ENCODE measurements around the gene ZNF774. TPM values are rescaled to one million over a fixed set of nuclear protein-coding genes. Genes with fewer than 3 reads are reported as not detected.

Gene ZNF774
- total and polyA plus RNA-seq, 10 of the 15 experiments (the other 5 are each of a cell fraction or from before 2014, with no cell fraction given), result 0.35 to 2.5 (median 1.7) TPM

DNA sequence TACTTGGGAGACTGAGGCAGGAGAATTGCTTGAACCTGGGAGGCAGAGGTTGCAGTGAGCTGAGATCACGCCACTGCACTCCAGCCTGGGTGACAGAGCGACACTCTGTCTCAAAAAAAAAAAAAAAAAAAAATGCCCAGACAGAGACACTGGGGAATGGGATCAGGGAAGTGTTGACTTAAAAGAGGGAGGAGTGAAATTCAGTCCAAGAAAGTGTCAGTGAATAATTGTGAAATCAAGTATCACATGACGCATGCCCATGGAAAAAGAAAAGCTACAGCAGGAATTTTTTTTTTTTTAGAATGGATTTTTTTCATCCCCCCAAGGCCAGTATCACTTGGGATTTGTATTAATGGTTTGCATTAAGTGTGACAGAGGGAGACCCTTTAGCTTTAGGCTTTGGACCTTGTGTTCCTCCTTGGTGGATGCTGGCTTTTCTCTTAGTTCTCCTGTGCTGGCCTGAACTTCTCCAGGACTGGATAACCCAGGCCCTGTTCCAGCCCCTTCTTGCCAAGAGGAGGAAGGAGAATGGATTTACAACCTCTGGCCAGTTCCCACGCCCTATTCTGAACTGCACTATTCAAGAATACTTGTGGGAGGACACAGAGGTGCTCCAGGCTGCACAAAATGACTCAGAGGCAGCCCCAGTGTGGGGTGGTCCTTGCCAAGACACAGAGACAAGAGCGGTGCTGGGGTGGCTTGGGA, 36.7 kb upstream of the ZNF774 start:
- TF ChIP-seq POLR2AphosphoS5 (IDR thresholded peaks at IDR 0.05; ENCODE audit: low read length), result no peak
- no peak for TF ChIP-seq TARDBP (IDR thresholded peaks at IDR 0.05; ENCODE audit: borderline replicate concordance)
- no peak for TF ChIP-seq CHD4 (IDR thresholded peaks at IDR 0.05)
- TF ChIP-seq SIX5 (IDR thresholded peaks at IDR 0.05; ENCODE audit: low read depth, low read length, severe bottlenecking), result no peak
- TF ChIP-seq, protein P1, sequence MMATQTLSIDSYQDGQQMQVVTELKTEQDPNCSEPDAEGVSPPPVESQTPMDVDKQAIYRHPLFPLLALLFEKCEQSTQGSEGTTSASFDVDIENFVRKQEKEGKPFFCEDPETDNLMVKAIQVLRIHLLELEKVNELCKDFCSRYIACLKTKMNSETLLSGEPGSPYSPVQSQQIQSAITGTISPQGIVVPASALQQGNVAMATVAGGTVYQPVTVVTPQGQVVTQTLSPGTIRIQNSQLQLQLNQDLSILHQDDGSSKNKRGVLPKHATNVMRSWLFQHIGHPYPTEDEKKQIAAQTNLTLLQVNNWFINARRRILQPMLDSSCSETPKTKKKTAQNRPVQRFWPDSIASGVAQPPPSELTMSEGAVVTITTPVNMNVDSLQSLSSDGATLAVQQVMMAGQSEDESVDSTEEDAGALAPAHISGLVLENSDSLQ (IDR thresholded peaks at IDR 0.05), result no peak
- TF ChIP-seq SPI1 (IDR thresholded peaks at IDR 0.05; ENCODE audit: borderline replicate concordance, insufficient read depth, low read depth, low read length), result no peak
- TF ChIP-seq FOS (IDR thresholded peaks at IDR 0.05; ENCODE audit: borderline replicate concordance, extremely low read depth, insufficient read length), result no peak
- TF ChIP-seq SREBF2 (IDR thresholded peaks at IDR 0.05; ENCODE audit: low read length), result no peak
- no peak for TF ChIP-seq NFIC (IDR thresholded peaks at IDR 0.05; ENCODE audit: low read depth, low read length)
- TF ChIP-seq, protein P2, sequence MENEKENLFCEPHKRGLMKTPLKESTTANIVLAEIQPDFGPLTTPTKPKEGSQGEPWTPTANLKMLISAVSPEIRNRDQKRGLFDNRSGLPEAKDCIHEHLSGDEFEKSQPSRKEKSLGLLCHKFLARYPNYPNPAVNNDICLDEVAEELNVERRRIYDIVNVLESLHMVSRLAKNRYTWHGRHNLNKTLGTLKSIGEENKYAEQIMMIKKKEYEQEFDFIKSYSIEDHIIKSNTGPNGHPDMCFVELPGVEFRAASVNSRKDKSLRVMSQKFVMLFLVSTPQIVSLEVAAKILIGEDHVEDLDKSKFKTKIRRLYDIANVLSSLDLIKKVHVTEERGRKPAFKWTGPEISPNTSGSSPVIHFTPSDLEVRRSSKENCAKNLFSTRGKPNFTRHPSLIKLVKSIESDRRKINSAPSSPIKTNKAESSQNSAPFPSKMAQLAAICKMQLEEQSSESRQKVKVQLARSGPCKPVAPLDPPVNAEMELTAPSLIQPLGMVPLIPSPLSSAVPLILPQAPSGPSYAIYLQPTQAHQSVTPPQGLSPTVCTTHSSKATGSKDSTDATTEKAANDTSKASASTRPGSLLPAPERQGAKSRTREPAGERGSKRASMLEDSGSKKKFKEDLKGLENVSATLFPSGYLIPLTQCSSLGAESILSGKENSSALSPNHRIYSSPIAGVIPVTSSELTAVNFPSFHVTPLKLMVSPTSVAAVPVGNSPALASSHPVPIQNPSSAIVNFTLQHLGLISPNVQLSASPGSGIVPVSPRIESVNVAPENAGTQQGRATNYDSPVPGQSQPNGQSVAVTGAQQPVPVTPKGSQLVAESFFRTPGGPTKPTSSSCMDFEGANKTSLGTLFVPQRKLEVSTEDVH (IDR thresholded peaks at IDR 0.05; ENCODE audit: low read depth, partially characterized antibody), result no peak
- TF ChIP-seq, protein P3, sequence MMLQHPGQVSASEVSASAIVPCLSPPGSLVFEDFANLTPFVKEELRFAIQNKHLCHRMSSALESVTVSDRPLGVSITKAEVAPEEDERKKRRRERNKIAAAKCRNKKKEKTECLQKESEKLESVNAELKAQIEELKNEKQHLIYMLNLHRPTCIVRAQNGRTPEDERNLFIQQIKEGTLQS (IDR thresholded peaks at IDR 0.05; ENCODE audit: borderline replicate concordance, extremely low read depth, low read depth, low read length), result no peak
- TF ChIP-seq NFXL1 (IDR thresholded peaks at IDR 0.05; ENCODE audit: borderline replicate concordance), result no peak
- no peak overlapping the region for H3K4me2 ChIP-seq (ENCODE audit: control insufficient read depth, insufficient read depth)
- H3K79me2 ChIP-seq (ENCODE audit: control insufficient read depth, insufficient read depth, low read length), result no peaks in the 10 kb centered on the region
- FAIRE-seq, result no peak
- ATAC-seq, result no peak
- ChIA-PET CTCF (interaction anchor here (1.2 to 7.7 kb wide), 4 partner anchors 11 to 166 kb away, joined by 4 to 142 read pairs (median 8); no protein-coding TSS in a partner anchor), RAD21 (ENCODE audit: unreplicated experiment) (interaction anchor here (1.3 kb wide), 1 partner anchor 42 kb away, joined by 3 read pairs; no protein-coding TSS in a partner anchor), POLR2A (interaction anchor here (0.6 kb wide), 2 partner anchors 13 to 254 kb away, joined by 3 to 4 read pairs; no protein-coding TSS in a partner anchor), SMC1A (ENCODE audit: uncharacterized antibody, unreplicated experiment) (interaction anchor here (1.0 to 8.4 kb wide), 6 partner anchors 9 to 571 kb away, joined by 3 to 107 read pairs (median 4); no protein-coding TSS in a partner anchor)
- in situ Hi-C loops (cut with MboI), result no loop called here
- H4K20me1 ChIP-seq (ENCODE audit: control insufficient read depth, insufficient read depth), result no peaks in the 10 kb centered on the region
- WGBS (ENCODE audit: insufficient coverage, insufficient replicate concordance, low lambda C conversion rate, missing lambda C conversion rate), result 57% methylated on average over 4 of the region's 5 CpGs
- H2AFZ ChIP-seq (ENCODE audit: control insufficient read depth, low read depth, low read length), result no peak overlapping the region
- DNase-seq (ENCODE audit: low read depth, low spot score), result no peak
- H3K27ac ChIP-seq (ENCODE audit: control insufficient read depth, insufficient read depth), result no peak overlapping the region
- intact Hi-C loops (cut with micrococcal nuclease; ENCODE audit: unreplicated experiment), result loop anchor here (5.0 kb wide), 1 partner anchor 447 kb away; no protein-coding TSS in a partner anchor
- no peaks in the 10 kb centered on the region for H3K9me3 ChIP-seq (replicated peaks; ENCODE audit: control insufficient read depth, insufficient read depth, low read length)
- H3K27me3 ChIP-seq (replicated peaks in 1 of 2; ENCODE audit: control insufficient read depth in 2 of 2, insufficient read depth in 2 of 2, low read length in 1 of 2), result no peaks in the 10 kb centered on the region
- no peaks in the 10 kb centered on the region for H3K36me3 ChIP-seq (ENCODE audit: control insufficient read depth in 2 of 2, insufficient read depth in 2 of 2, low read length in 1 of 2)
- H3K4me3 ChIP-seq, result no peak overlapping the region
- BruUV-seq (replicated peaks), result no TSS peak
- no peaks in the 10 kb centered on the region for H3K4me1 ChIP-seq (ENCODE audit: control insufficient read depth, insufficient read depth, low read length)
- H3K9ac ChIP-seq (ENCODE audit: control insufficient read depth, insufficient read depth, low read length), result no peak overlapping the region
